Liver (tissue), 9 donors: ENCODE measurements around the gene RARS2. TPM values are rescaled to one million over a fixed set of nuclear protein-coding genes. Genes with fewer than 3 reads are reported as not detected.

ENCODE experiments used
- DNase-seq: peaks from one replicate; pipeline ENCODE4 v3.0.0-alpha.2; 2017; ENCODE audit warnings: low spot score
- H3K27ac ChIP-seq, 2 donors: one replicate each; pipeline ENCODE4 v1.7.0; 2013; ENCODE audit warnings: inconsistent platforms in 2 of 2, low read length in 2 of 2, control low read depth in 1 of 2, low read depth in 1 of 2, mild to moderate bottlenecking in 1 of 2
- H3K27me3 ChIP-seq, 4 donors: one replicate each; pipeline versions ENCODE4 v1.6.1 to v1.7.0; 2013; ENCODE audit warnings: low read length in 3 of 4, inconsistent platforms in 1 of 4, mild to moderate bottlenecking in 1 of 4, moderate library complexity in 1 of 4; ENCODE audit not compliant: control insufficient read depth in 4 of 4, insufficient read depth in 4 of 4
- H3K36me3 ChIP-seq, 4 donors: one replicate each; pipeline versions ENCODE4 v1.6.1 to v1.7.0; 2013; ENCODE audit warnings: low read length in 3 of 4, mild to moderate bottlenecking in 3 of 4, low read depth in 1 of 4, moderate library complexity in 1 of 4; ENCODE audit not compliant: control insufficient read depth in 4 of 4, insufficient read depth in 3 of 4
- H3K4me1 ChIP-seq, 4 donors: one replicate each; pipeline versions ENCODE4 v1.6.1 to v1.7.0; 2013; ENCODE audit warnings: low read length in 3 of 4, mild to moderate bottlenecking in 3 of 4, moderate library complexity in 1 of 4; ENCODE audit not compliant: control insufficient read depth in 4 of 4, insufficient read depth in 4 of 4
- H3K4me3 ChIP-seq, 3 donors: one replicate each; pipeline versions ENCODE4 v1.6.1 to v1.7.0; 2013; ENCODE audit warnings: low read length in 3 of 3, control low read depth in 1 of 3, low read depth in 1 of 3, mild to moderate bottlenecking in 1 of 3
- H3K9ac ChIP-seq, 2 donors: one replicate each; pipeline ENCODE4 v1.7.0; 2013; ENCODE audit warnings: low read length in 2 of 2, mild to moderate bottlenecking in 2 of 2, moderate library complexity in 2 of 2, control low read depth in 1 of 2, low read depth in 1 of 2
- H3K9me3 ChIP-seq, 4 donors: one replicate each; pipeline versions ENCODE4 v1.6.1 to v1.7.0; 2013; ENCODE audit warnings: low read length in 3 of 4; ENCODE audit not compliant: control insufficient read depth in 4 of 4
- EGR1 ChIP-seq, 2 donors: IDR thresholded peaks; 2 replicates each; pipeline ENCODE4 v1.6.1; 2016 to 2018; ENCODE audit warnings: antibody characterized with exemption in 2 of 2, low read depth in 2 of 2
- FOXA1 ChIP-seq: IDR thresholded peaks from 2 replicates; pipeline ENCODE4 v1.6.1; 2016; ENCODE audit warnings: antibody characterized with exemption
- FOXA2 ChIP-seq: IDR thresholded peaks from 2 replicates; pipeline ENCODE4 v1.6.1; 2016; ENCODE audit warnings: antibody characterized with exemption
- HNF4A ChIP-seq, 2 donors: conservative IDR thresholded peaks; 2 replicates each; pipeline ENCODE4 v1.6.1; 2016; ENCODE audit warnings: antibody characterized with exemption in 2 of 2, mild to moderate bottlenecking in 2 of 2
- NR2F2 ChIP-seq: IDR thresholded peaks from 2 replicates; pipeline ENCODE4 v1.6.1; 2016; ENCODE audit warnings: antibody characterized with exemption
- RAD21 ChIP-seq, 2 donors: IDR thresholded peaks; 2 replicates each; pipeline ENCODE4 v1.6.1; 2016; ENCODE audit warnings: antibody characterized with exemption in 2 of 2, mild to moderate bottlenecking in 2 of 2
- RXRA ChIP-seq, 2 donors: IDR thresholded peaks; 2 replicates each; pipeline ENCODE4 v1.6.1; 2017 to 2018; ENCODE audit warnings: antibody characterized with exemption in 2 of 2, mild to moderate bottlenecking in 1 of 2
- TAF1 ChIP-seq: conservative IDR thresholded peaks from 2 replicates; pipeline ENCODE4 v1.6.1; 2016; ENCODE audit warnings: antibody characterized with exemption, mild to moderate bottlenecking
- YY1 ChIP-seq: IDR thresholded peaks from 2 replicates; pipeline ENCODE4 v1.6.1; 2016; ENCODE audit warnings: antibody characterized with exemption, mild to moderate bottlenecking
- WGBS: extraction: QIAGEN DNeasy Blood & Tissue Kit; methylation state at CpG from one replicate; pipeline ENCODE4 v1.1.7; 2013; 5-methylcytosine and 5-hydroxymethylcytosine counted together
- polyA plus RNA-seq, 2 donors: library from polyadenylated mRNA; stranded (reverse) in 1 of 2; unstranded in 1 of 2; fragments of 200-250 nt in 1 of 2; fragments of >200 nt in 1 of 2; fragmentation: Nextera tagmentation in 1 of 2; extraction: Ambion mirVana in 1 of 2; gene quantifications; one replicate each; pipeline versions ENCODE4 v1.2.1 to v1.2.3, GENCODE V29; 2013 to 2015
- total RNA-seq, 2 donors: library from RNA; depleted of rRNA; stranded (reverse); fragments of >200 nt; gene quantifications; one replicate each; pipeline ENCODE4 v1.2.3, GENCODE V29; 2014
- TF ChIP-seq, protein P1 (sequence below): fragments of 150-350 bp; IDR thresholded peaks from 2 replicates; pipeline ENCODE4 v1.5.1; 2017; ENCODE audit warnings: improper control_type of control experiment, low read depth, low read length; ENCODE audit not compliant: missing input control
- TF ChIP-seq, protein P2 (sequence below): IDR thresholded peaks from 2 replicates; pipeline ENCODE4 v1.6.1; 2016; ENCODE audit warnings: antibody characterized with exemption
- TF ChIP-seq, protein P3 (sequence below): IDR thresholded peaks from 2 replicates; pipeline ENCODE4 v1.6.1; 2016; ENCODE audit warnings: antibody characterized with exemption, mild to moderate bottlenecking
- donor health status: healthy.
- donor health status: healthy.
- donor health status: healthy.
- donor health status: healthy.
- donor health status: healthy.

Gene RARS2
- total and polyA plus RNA-seq, 4 donors = 10.9 to 19.2 (median 16.4) TPM

DNA sequence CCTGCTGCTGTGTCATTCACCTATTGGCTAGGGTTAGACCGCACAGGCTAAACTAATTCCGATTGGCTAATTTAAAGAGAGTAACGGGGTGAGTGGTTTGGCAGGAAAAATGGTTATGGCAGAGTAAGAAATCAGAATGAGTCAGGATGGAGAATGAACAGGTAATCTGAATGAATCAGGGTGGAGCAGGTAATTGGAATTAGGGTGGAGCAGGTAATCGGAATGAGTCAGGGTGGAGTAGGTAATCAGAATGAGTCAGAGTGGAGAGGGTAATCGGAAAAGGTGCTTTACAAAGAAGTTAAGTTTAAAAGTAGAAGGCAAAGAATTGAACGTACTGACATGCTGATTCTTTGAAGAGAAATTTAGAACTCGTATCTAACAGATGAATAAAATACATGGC is 105.3 kb downstream of the RARS2 start:
- Histone ChIP-seq H3K9me3 (no peaks in the 10 kb centered on the region), H3K4me1 (peaks cover 0 to 1% (median 0%) of the 10 kb centered on the region in 4 donors), H3K27ac (no peak overlapping the region), H3K9ac (no peak overlapping the region), H3K4me3 (no peak overlapping the region), H3K36me3 (peaks cover 0 to 3% (median 0%) of the 10 kb centered on the region in 4 donors), H3K27me3 (no peaks in the 10 kb centered on the region)
- DNase-seq = no peak
- 91% methylated on average over 7 of the region's 7 CpGs for WGBS
- TF ChIP-seq EGR1 (IDR thresholded peaks at IDR 0.05; ENCODE audit: low read depth in 2 of 2) = no peak
- no peak for TF ChIP-seq FOXA1
- TF ChIP-seq FOXA2 = no peak
- no peak for TF ChIP-seq RXRA (IDR thresholded peaks at IDR 0.05)
- TF ChIP-seq, protein P1, sequence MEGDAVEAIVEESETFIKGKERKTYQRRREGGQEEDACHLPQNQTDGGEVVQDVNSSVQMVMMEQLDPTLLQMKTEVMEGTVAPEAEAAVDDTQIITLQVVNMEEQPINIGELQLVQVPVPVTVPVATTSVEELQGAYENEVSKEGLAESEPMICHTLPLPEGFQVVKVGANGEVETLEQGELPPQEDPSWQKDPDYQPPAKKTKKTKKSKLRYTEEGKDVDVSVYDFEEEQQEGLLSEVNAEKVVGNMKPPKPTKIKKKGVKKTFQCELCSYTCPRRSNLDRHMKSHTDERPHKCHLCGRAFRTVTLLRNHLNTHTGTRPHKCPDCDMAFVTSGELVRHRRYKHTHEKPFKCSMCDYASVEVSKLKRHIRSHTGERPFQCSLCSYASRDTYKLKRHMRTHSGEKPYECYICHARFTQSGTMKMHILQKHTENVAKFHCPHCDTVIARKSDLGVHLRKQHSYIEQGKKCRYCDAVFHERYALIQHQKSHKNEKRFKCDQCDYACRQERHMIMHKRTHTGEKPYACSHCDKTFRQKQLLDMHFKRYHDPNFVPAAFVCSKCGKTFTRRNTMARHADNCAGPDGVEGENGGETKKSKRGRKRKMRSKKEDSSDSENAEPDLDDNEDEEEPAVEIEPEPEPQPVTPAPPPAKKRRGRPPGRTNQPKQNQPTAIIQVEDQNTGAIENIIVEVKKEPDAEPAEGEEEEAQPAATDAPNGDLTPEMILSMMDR = no peak
- TF ChIP-seq, protein P2, sequence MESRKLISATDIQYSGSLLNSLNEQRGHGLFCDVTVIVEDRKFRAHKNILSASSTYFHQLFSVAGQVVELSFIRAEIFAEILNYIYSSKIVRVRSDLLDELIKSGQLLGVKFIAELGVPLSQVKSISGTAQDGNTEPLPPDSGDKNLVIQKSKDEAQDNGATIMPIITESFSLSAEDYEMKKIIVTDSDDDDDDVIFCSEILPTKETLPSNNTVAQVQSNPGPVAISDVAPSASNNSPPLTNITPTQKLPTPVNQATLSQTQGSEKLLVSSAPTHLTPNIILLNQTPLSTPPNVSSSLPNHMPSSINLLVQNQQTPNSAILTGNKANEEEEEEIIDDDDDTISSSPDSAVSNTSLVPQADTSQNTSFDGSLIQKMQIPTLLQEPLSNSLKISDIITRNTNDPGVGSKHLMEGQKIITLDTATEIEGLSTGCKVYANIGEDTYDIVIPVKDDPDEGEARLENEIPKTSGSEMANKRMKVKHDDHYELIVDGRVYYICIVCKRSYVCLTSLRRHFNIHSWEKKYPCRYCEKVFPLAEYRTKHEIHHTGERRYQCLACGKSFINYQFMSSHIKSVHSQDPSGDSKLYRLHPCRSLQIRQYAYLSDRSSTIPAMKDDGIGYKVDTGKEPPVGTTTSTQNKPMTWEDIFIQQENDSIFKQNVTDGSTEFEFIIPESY = no peak
- TF ChIP-seq RAD21 (IDR thresholded peaks at IDR 0.05) = no peak
- no peak for TF ChIP-seq NR2F2
- TF ChIP-seq HNF4A (conservative IDR thresholded peaks at IDR 0.05) = no peak
- TF ChIP-seq TAF1 = no peak

DNA sequence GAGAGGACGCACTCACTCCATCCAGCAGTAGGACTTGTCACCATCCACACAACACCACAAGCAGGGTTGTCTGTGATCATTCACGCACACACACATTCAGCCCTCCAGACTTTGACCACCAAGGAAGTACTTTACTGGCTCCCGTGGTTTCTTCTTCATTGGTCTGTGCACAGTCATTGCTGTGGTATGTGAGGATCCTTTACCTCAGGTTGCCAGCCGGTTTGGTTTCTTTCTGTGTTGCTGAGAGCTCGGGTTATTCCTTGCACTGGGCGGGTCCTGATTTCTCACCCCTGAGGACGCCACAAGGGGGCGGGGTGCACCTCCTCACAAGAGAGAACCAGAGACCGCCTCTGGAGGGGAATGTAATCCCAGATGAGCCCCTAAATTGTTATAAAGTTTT is 105.9 kb downstream of the RARS2 start:
- H3K4me1 ChIP-seq = peaks cover 0 to 1% (median 0%) of the 10 kb centered on the region in 4 donors
- WGBS = 93% methylated on average over 9 of the region's 9 CpGs
- H3K36me3 ChIP-seq = peaks cover 0 to 6% (median 0%) of the 10 kb centered on the region in 4 donors
- H3K9me3 ChIP-seq = no peaks in the 10 kb centered on the region
- no peak overlapping the region for H3K9ac ChIP-seq
- no peak for TF ChIP-seq FOXA2
- TF ChIP-seq RAD21 (IDR thresholded peaks at IDR 0.05) = peak in 1 of 2 donors; percentile 18
- TF ChIP-seq, protein P3, sequence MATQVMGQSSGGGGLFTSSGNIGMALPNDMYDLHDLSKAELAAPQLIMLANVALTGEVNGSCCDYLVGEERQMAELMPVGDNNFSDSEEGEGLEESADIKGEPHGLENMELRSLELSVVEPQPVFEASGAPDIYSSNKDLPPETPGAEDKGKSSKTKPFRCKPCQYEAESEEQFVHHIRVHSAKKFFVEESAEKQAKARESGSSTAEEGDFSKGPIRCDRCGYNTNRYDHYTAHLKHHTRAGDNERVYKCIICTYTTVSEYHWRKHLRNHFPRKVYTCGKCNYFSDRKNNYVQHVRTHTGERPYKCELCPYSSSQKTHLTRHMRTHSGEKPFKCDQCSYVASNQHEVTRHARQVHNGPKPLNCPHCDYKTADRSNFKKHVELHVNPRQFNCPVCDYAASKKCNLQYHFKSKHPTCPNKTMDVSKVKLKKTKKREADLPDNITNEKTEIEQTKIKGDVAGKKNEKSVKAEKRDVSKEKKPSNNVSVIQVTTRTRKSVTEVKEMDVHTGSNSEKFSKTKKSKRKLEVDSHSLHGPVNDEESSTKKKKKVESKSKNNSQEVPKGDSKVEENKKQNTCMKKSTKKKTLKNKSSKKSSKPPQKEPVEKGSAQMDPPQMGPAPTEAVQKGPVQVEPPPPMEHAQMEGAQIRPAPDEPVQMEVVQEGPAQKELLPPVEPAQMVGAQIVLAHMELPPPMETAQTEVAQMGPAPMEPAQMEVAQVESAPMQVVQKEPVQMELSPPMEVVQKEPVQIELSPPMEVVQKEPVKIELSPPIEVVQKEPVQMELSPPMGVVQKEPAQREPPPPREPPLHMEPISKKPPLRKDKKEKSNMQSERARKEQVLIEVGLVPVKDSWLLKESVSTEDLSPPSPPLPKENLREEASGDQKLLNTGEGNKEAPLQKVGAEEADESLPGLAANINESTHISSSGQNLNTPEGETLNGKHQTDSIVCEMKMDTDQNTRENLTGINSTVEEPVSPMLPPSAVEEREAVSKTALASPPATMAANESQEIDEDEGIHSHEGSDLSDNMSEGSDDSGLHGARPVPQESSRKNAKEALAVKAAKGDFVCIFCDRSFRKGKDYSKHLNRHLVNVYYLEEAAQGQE = no peak
- TF ChIP-seq YY1 = no peak
- no peak for TF ChIP-seq NR2F2
- H3K27me3 ChIP-seq = no peaks in the 10 kb centered on the region
- DNase-seq = no peak
- H3K27ac ChIP-seq = no peak overlapping the region
- no peak overlapping the region for H3K4me3 ChIP-seq
